ENCODE measurements around the gene CCDC150. TPM values are rescaled to one million over a fixed set of nuclear protein-coding genes. Genes with fewer than 3 reads are reported as not detected.
"Not testable (repeated sequence)": the region's sequence is repeated elsewhere in the genome, so short reads cannot be mapped to it uniquely, and the experiment has no call there.

The CCDC150 gene
- 15.8 and 16.6 TPM in 2 replicates for total RNA-seq

DNA sequence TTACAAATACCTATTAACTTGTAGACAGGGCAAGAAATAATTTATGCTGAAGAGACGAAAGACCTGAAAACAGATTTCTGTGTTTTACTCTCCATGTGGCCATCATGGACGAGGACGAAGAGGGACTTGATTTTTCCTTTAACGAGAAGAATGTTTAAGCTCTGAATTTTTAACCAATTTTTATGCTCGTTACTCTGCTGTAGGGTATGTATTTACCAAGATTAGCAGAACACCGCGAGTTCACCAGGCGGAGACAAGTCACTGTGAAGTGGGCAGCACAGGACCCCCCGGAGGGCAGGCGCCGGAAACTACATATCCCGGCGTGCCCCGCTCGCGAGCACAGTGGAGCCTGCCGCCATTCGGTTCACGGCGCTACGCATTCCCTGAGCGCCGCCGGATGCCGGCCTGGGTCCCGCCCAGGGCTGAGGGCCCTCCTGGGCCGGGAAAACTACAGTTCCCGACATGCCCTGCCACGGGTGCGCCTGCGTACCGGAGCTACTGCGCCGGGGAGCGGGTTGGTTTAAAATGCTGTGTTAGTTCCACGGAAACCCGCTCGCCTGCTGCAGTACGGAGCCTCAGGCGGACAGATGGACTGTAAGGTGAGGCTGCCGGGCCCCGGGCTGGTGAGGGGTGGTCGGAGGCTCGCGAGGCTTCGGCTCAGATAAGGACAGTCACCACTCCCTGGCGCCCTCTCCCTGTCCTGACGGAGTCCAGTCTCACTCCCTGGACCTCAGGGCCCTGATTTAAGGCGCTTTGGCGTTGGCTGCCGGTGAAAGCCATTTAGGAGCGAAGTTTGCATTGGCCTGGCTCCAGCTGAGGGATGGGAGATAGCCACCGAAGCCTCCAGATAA is at the start of gene CCDC150:
TSS of gene CCDC150 (plus strand) at position 536 of the 851 bp plus-strand sequence. CDS start at position 588, 52 bp downstream.
- intact Hi-C loops (cut with micrococcal nuclease), result loop anchor here (1.0 to 5.0 kb wide), 11 partner anchors 46 to 1066 kb away; partner anchors contain the start of genes COQ10B, DNAH7, GTF3C3 and HECW2

- intact Hi-C loops (cut with micrococcal nuclease), result no loop called here
Measured at GRCh38 chr2:196590286-196590685, 49.2 kb upstream of the CCDC150 start.

DNA sequence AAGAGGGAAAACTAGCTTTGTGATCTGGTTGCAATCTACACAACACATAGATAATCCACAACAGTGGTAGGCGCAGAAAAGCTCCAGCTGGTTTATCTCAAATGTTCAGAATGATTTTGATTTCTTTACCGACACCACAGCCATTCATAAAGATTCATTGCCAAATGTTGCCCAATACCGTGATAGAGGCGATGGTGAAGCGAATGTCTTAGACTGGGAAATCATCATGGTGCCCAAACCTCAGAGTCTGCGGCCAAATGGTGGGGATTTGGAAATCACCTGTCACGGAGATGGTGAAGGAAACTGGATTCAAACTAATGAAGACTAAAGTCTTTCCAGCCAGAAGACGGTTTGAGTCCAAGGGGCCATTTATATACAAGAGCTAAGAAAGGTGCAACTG is 48.5 kb upstream of the CCDC150 start:
- intact Hi-C loops (cut with micrococcal nuclease), result no loop called here

- intact Hi-C loops (cut with micrococcal nuclease), result no loop called here
Measured at GRCh38 chr2:196591621-196592022, 47.9 kb upstream of the CCDC150 start.

- intact Hi-C loops (cut with micrococcal nuclease), result no loop called here
Measured at GRCh38 chr2:196592331-196592910, 47.1 kb upstream of the CCDC150 start.

DNA sequence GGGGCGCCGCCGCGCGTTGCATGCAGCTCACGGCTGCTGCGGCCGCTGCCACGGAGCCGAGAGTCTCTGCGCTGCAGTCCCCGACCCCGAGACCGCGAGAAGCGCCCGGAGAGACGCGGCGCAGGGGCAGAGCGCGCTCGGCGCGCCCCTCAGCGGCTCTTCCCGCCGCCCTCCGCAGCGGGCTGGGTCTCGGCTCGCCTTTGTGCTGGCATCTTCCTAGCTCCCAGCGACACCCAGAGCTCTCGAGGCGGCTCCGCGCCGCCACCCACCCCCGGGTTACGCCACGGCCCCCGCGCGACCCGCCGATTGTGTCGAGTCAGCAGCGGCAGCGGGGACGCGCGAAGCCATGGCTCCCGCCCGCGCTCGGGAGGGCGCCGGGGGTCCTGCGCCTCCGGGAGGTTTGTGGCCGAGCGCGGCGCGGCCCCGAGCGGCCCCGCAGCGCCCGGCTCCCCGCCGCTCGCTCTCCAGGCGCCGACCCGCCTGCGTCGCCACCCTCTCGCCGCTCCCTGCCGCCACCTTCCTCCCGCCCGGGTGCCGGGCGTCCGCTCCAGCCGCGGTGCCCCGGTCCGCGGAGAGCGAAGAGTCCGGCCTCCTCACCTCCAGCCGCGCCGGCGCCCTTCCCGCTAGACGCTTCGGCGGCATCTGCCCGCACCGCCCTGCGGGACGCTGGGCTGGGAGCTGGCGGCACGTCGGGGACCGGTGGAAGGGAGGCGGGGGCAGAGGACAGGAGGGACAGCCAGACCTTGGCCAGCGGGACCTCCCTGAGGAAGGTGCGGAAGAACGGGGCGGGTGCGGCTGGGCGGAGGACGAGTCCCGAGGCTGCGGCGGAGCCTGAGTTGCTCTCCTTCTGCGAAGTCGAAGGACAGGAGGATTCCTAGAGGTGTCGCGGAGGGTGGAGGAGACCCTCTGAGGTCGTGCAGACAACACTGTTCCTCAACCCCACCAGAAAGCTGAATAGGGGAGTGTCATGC is 46.3 kb upstream of the CCDC150 start, which contains the start of gene HECW2:
TSS of gene HECW2 (minus strand) at position 644 of the 971 bp plus-strand sequence.
- intact Hi-C loops (cut with micrococcal nuclease), result loop anchor here (1.0 kb wide), 1 partner anchor 46 kb away; the partner anchor contains the start of gene CCDC150

DNA sequence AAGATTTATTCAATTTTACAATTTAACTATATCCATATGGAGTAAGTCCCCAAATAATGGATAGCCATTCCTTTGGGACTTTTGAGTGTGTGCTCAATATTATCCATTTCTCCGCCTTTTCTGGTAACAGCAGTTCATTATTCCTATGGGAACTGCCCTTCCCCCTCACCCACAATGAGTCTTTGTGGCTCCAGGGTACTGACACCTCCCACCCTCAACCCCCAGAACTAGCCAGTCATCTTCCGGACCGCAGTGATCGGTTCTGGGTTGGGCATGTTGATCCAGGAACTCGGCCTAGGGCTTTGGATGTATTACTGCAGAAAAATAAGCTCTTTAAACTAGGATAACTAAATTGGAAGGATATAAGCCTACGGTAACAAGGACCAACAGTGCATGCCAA is 45.4 kb upstream of the CCDC150 start:
- intact Hi-C loops (cut with micrococcal nuclease), result no loop called here

- intact Hi-C loops (cut with micrococcal nuclease), result no loop called here
Measured at GRCh38 chr2:196597531-196597930, 42.0 kb upstream of the CCDC150 start.

DNA sequence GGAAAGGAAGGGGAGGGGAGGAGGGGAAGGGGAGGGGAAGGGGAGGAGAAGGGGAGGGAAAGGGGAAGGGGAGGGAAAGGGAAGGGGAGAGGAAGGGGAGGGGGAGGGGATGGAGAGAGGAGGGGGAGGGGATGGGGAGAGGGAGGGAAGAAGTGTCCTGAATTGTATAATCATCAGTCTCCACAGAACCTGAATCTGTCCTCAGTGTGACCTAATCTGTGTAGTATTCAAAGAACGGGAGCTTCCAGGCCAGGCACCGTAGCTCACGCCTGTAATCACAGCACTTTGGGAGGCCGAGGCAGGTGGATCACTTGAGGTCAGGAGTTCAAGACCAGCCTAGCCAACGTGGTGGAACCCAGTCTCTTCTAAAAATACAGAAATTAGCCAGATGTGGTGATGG is 41.1 kb upstream of the CCDC150 start:
- intact Hi-C loops (cut with micrococcal nuclease), result no loop called here

GRCh38 chr2:196598846-196599245 is 40.7 kb upstream of the CCDC150 start:
- intact Hi-C loops (cut with micrococcal nuclease), result no loop called here

GRCh38 chr2:196601430-196602306 is 37.8 kb upstream of the CCDC150 start:
- intact Hi-C loops (cut with micrococcal nuclease), result no loop called here

DNA sequence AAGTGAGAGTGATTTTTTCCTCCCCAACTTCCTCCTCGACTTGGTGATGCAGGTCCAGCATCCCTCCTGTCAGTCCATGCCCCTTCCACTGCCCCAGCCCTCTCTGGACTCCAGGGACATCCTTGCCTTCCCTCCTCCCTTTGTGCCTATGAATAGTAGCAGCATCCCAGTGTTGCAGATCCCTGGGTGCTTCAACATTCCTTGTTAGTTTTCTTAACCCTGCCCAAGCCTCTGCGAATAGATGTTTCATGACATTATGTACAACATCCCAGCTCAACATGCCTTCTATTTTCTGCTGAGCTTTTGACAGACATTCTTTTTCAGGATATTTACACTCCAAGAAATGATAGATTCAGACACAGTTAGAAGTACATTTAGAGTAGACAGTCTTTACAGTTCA is 35.3 kb upstream of the CCDC150 start:
- intact Hi-C loops (cut with micrococcal nuclease), result no loop called here

GRCh38 chr2:196606516-196606915 is 33.0 kb upstream of the CCDC150 start:
- intact Hi-C loops (cut with micrococcal nuclease), result no loop called here

GRCh38 chr2:196607073-196607472 is 32.4 kb upstream of the CCDC150 start:
- intact Hi-C loops (cut with micrococcal nuclease), result no loop called here

DNA sequence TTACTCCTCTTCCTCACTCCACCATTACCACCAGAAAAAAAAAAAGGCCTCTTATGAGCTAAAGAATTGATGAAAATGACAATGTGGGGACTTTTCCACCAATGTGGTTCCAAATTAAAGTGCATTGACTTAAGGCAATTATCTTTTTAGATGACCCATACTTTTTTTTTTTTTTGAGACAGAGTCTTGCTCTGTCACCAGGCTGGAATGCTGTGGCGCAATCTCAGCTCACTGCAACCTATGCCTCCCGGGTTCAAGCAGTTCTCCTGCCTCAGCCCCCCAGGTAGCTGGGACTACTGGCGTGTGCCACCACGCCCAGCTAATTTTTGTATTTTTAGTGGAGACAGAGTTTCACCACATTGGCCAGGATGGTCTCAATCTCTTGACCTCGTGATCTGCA is 31.6 kb upstream of the CCDC150 start:
- intact Hi-C loops (cut with micrococcal nuclease), result not testable (repeated sequence)

DNA sequence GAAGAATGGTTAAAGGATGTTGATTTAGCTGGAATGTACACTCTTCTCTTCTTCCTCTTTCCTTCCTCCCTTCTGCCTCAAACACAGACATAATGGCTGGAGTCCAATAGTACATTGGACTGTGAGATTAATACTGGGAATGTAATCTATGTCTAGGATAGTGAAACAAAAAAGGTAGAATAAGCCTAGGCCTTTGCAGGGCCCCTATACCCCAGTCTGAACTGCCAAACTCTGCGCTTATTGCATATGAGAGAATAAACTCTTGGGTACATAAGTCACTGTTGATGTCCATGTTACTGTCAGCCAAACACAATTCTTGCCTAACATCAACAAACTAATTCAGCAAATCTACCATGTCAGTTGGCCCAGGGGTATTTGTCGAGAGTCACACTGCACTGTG is 29.7 kb upstream of the CCDC150 start:
- intact Hi-C loops (cut with micrococcal nuclease), result no loop called here

GRCh38 chr2:196610796-196611195 is 28.7 kb upstream of the CCDC150 start:
- intact Hi-C loops (cut with micrococcal nuclease), result no loop called here

- intact Hi-C loops (cut with micrococcal nuclease), result no loop called here
Measured at GRCh38 chr2:196613302-196613701, 26.2 kb upstream of the CCDC150 start.

GRCh38 chr2:196617430-196617829 is 22.1 kb upstream of the CCDC150 start:
- intact Hi-C loops (cut with micrococcal nuclease), result no loop called here

GRCh38 chr2:196618661-196619060 is 20.9 kb upstream of the CCDC150 start:
- intact Hi-C loops (cut with micrococcal nuclease), result no loop called here
